ENCODE measurements around the gene LAMTOR2.

The LAMTOR2 gene

GRCh38 chr1:156103521-156103947 is 49.0 kb downstream of the LAMTOR2 start:
- no peaks in the 10 kb centered on the region for H3K27me3 ChIP-seq (ENCODE audit: control insufficient read depth, low read length)
- peaks cover 5% of the 10 kb centered on the region for H3F3A ChIP-seq (ENCODE audit: control insufficient read depth, insufficient read depth)
- H3K9me2 ChIP-seq (replicated peaks; ENCODE audit: control insufficient read depth, low read length): no peaks in the 10 kb centered on the region
- H3K4me1 ChIP-seq (ENCODE audit: control insufficient read depth, low read length): peaks cover 46% of the 10 kb centered on the region
- no peak overlapping the region for H3K4me3 ChIP-seq (ENCODE audit: low read length)
- no peak overlapping the region for H3K4me2 ChIP-seq (ENCODE audit: low read length)
- H3K79me2 ChIP-seq (ENCODE audit: control insufficient read depth, low read length): no peaks in the 10 kb centered on the region
- H3K36me3 ChIP-seq (ENCODE audit: control insufficient read depth, low read length): no peaks in the 10 kb centered on the region
- H4K20me1 ChIP-seq (ENCODE audit: control insufficient read depth, insufficient read depth, low read depth, low read length): no peaks in the 10 kb centered on the region
- no peaks in the 10 kb centered on the region for H3K9me3 ChIP-seq (ENCODE audit: control insufficient read depth, insufficient read depth, low read length)
- no peak overlapping the region for H3K27ac ChIP-seq (ENCODE audit: low read depth, low read length)
- TF ChIP-seq CTCF (IDR thresholded peaks at IDR 0.05; ENCODE audit: low read depth, low read length, poor library complexity, severe bottlenecking) (no peak), EZH2phosphoT487 (IDR thresholded peaks at IDR 0.05; ENCODE audit: borderline replicate concordance, low read length) (no peak)

GRCh38 chr1:156104065-156104810 is 49.7 kb downstream of the LAMTOR2 start:
- Histone ChIP-seq H3K27ac (ENCODE audit: low read depth, low read length) (no peak overlapping the region), H3K36me3 (ENCODE audit: control insufficient read depth, low read length) (no peaks in the 10 kb centered on the region), H4K20me1 (ENCODE audit: control insufficient read depth, insufficient read depth, low read depth, low read length) (no peaks in the 10 kb centered on the region), H3K4me2 (ENCODE audit: low read length) (no peak overlapping the region), H3F3A (ENCODE audit: control insufficient read depth, insufficient read depth) (peaks cover 5% of the 10 kb centered on the region), H3K9me2 (replicated peaks; ENCODE audit: control insufficient read depth, low read length) (no peaks in the 10 kb centered on the region), H3K27me3 (ENCODE audit: control insufficient read depth, low read length) (no peaks in the 10 kb centered on the region), H3K9me3 (ENCODE audit: control insufficient read depth, insufficient read depth, low read length) (no peaks in the 10 kb centered on the region), H3K4me3 (ENCODE audit: low read length) (no peak overlapping the region), H3K4me1 (ENCODE audit: control insufficient read depth, low read length) (peaks cover 46% of the 10 kb centered on the region), H3K79me2 (ENCODE audit: control insufficient read depth, low read length) (no peaks in the 10 kb centered on the region)
- TF ChIP-seq EZH2phosphoT487 (IDR thresholded peaks at IDR 0.05; ENCODE audit: borderline replicate concordance, low read length) (no peak), CTCF (IDR thresholded peaks at IDR 0.05; ENCODE audit: low read depth, low read length, poor library complexity, severe bottlenecking) (no peak)

- H3K27ac ChIP-seq (ENCODE audit: low read depth, low read length): peak overlapping the region; percentile 62
- peak overlapping the region; percentile 68 for H3K4me3 ChIP-seq (ENCODE audit: low read length)
- H4K20me1 ChIP-seq (ENCODE audit: control insufficient read depth, insufficient read depth, low read depth, low read length): no peaks in the 10 kb centered on the region
- H3K4me1 ChIP-seq (ENCODE audit: control insufficient read depth, low read length): peaks cover 46% of the 10 kb centered on the region
- H3K9me2 ChIP-seq (replicated peaks; ENCODE audit: control insufficient read depth, low read length): no peaks in the 10 kb centered on the region
- H3K9me3 ChIP-seq (ENCODE audit: control insufficient read depth, insufficient read depth, low read length): no peaks in the 10 kb centered on the region
- H3K79me2 ChIP-seq (ENCODE audit: control insufficient read depth, low read length): no peaks in the 10 kb centered on the region
- H3K4me2 ChIP-seq (ENCODE audit: low read length): peak overlapping the region; percentile 77
- peaks cover 5% of the 10 kb centered on the region for H3F3A ChIP-seq (ENCODE audit: control insufficient read depth, insufficient read depth)
- no peaks in the 10 kb centered on the region for H3K27me3 ChIP-seq (ENCODE audit: control insufficient read depth, low read length)
- no peaks in the 10 kb centered on the region for H3K36me3 ChIP-seq (ENCODE audit: control insufficient read depth, low read length)
- TF ChIP-seq CTCF (IDR thresholded peaks at IDR 0.05; ENCODE audit: low read depth, low read length, poor library complexity, severe bottlenecking) (no peak), EZH2phosphoT487 (IDR thresholded peaks at IDR 0.05; ENCODE audit: borderline replicate concordance, low read length) (no peak)
Observed at GRCh38 chr1:156104861-156105832, 50.6 kb downstream of the LAMTOR2 start.

Data from DOHH2 (cell line).